ENCODE results near the gene OTX1.

DNA sequence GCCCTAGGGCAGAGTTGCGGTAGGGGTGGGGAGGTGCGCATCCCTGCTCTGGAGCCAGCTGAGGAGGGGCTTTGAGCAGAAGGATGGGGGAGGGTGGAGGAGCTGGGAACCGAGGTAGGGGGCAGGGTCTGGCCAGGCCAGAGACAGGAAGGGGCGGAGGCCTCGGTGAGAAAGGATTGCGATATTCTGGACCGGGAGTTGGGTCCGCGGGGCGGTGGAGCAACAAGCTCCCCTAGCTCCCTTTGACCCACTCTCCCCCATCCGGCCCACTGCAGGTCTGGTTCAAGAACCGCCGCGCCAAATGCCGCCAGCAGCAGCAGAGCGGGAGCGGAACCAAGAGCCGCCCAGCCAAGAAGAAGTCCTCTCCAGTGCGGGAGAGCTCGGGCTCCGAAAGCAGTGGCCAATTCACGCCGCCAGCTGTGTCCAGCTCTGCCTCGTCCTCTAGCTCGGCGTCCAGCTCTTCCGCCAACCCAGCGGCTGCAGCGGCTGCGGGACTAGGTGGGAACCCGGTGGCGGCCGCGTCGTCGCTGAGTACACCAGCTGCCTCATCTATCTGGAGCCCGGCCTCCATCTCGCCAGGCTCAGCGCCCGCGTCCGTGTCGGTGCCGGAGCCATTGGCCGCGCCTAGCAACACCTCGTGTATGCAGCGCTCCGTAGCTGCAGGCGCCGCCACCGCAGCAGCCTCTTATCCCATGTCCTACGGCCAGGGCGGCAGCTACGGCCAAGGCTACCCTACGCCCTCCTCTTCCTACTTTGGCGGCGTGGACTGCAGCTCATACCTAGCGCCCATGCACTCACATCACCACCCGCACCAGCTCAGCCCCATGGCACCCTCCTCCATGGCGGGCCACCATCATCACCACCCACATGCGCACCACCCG is 4.8 kb downstream of the OTX1 start:
- TF ChIP-seq, protein P1, sequence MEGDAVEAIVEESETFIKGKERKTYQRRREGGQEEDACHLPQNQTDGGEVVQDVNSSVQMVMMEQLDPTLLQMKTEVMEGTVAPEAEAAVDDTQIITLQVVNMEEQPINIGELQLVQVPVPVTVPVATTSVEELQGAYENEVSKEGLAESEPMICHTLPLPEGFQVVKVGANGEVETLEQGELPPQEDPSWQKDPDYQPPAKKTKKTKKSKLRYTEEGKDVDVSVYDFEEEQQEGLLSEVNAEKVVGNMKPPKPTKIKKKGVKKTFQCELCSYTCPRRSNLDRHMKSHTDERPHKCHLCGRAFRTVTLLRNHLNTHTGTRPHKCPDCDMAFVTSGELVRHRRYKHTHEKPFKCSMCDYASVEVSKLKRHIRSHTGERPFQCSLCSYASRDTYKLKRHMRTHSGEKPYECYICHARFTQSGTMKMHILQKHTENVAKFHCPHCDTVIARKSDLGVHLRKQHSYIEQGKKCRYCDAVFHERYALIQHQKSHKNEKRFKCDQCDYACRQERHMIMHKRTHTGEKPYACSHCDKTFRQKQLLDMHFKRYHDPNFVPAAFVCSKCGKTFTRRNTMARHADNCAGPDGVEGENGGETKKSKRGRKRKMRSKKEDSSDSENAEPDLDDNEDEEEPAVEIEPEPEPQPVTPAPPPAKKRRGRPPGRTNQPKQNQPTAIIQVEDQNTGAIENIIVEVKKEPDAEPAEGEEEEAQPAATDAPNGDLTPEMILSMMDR (IDR thresholded peaks at IDR 0.05) = no peak
- no peak for TF ChIP-seq POLR2A (IDR thresholded peaks at IDR 0.05)
